AG09319 (cell line): Measurements from ENCODE around the gene PCBP4.
A peak's percentile ranks its signal among the peaks of the same experiment; 100 is the strongest.

Experiments
- DNase-seq: peaks from one replicate; pipeline ENCODE4 v3.0.0-alpha.2; 2010; ENCODE audit warnings: low read depth; ENCODE audit errors: extremely low read depth
- CTCF ChIP-seq: IDR thresholded peaks from 2 replicates; pipeline ENCODE4 v1.5.1; 2011; ENCODE audit warnings: low read depth, mild to moderate bottlenecking, inconsistent platforms, low read length, moderate library complexity

The PCBP4 gene

GRCh38 chr3:51967384-51968169 is at the start of gene PCBP4:
Gene PCBP4 (minus strand): TSS chr3:51967454. CDS start chr3:51961240, 6,214 bp downstream.
- DNase-seq, result no peak
- TF ChIP-seq CTCF, result no peak

GRCh38 chr3:52015438-52016228 is 48.4 kb upstream of the PCBP4 start:
- DNase-seq, result no peak
- no peak for TF ChIP-seq CTCF

- DNase-seq, result no peak
- TF ChIP-seq CTCF, result peak; percentile 29
These were observed 47.4 kb upstream of the PCBP4 start for GRCh38 chr3:52014613-52015012.

- DNase-seq, result no peak
- no peak for TF ChIP-seq CTCF
These were observed 46.7 kb upstream of the PCBP4 start for GRCh38 chr3:52013802-52014598.

GRCh38 chr3:52012699-52013098 is 45.4 kb upstream of the PCBP4 start:
- no peak for TF ChIP-seq CTCF

GRCh38 chr3:52010431-52010830 is 43.2 kb upstream of the PCBP4 start:
- TF ChIP-seq CTCF, result no peak

More at GRCh38 chr3:52012699-52013098, 45.4 kb upstream of the PCBP4 start:
- DNase-seq, result no peak

More at GRCh38 chr3:52010431-52010830, 43.2 kb upstream of the PCBP4 start:
- no peak for DNase-seq
